Duodenal mucosa (tissue), 2 donors: Measurements from ENCODE around the gene SMIM38.

ENCODE experiments used
- H3K27ac ChIP-seq: one replicate; pipeline ENCODE4 v1.7.0; 2013; ENCODE audit warnings: low read depth, low read length
- H3K27me3 ChIP-seq, 2 donors: one replicate each; pipeline ENCODE4 v1.7.0; 2013; ENCODE audit warnings: low read length in 2 of 2, control low read depth in 1 of 2; ENCODE audit not compliant: insufficient read depth in 2 of 2, control insufficient read depth in 1 of 2
- H3K36me3 ChIP-seq, 2 donors: one replicate each; pipeline ENCODE4 v1.7.0; 2013; ENCODE audit warnings: low read length in 2 of 2, control low read depth in 1 of 2; ENCODE audit not compliant: insufficient read depth in 2 of 2, control insufficient read depth in 1 of 2
- H3K4me1 ChIP-seq, 2 donors: one replicate each; pipeline ENCODE4 v1.7.0; 2013; ENCODE audit warnings: low read length in 2 of 2, control low read depth in 1 of 2; ENCODE audit not compliant: insufficient read depth in 2 of 2, control insufficient read depth in 1 of 2
- H3K4me3 ChIP-seq, 2 donors: one replicate each; pipeline ENCODE4 v1.7.0; 2013; ENCODE audit warnings: low read length in 2 of 2, low read depth in 1 of 2
- H3K9ac ChIP-seq, 2 donors: one replicate each; pipeline ENCODE4 v1.7.0; 2013; ENCODE audit warnings: low read length in 2 of 2, low read depth in 1 of 2
- H3K9me3 ChIP-seq, 2 donors: one replicate each; pipeline ENCODE4 v1.7.0; 2013; ENCODE audit warnings: low read length in 2 of 2, control low read depth in 1 of 2; ENCODE audit not compliant: control insufficient read depth in 1 of 2

SMIM38 gene

GRCh38 chr11:69201066-69201365 is 45.3 kb downstream of the SMIM38 start:
- Histone ChIP-seq H3K9me3 (no peaks in the 10 kb centered on the region), H3K4me3 (no peak overlapping the region), H3K4me1 (no peaks in the 10 kb centered on the region), H3K27ac (no peak overlapping the region), H3K36me3 (no peaks in the 10 kb centered on the region), H3K27me3 (peaks cover 0 to 12% of the 10 kb centered on the region in 2 donors), H3K9ac (no peak overlapping the region)

- no peak overlapping the region for H3K27ac ChIP-seq
- H3K9me3 ChIP-seq = no peaks in the 10 kb centered on the region
- H3K4me3 ChIP-seq = no peak overlapping the region
- no peaks in the 10 kb centered on the region for H3K4me1 ChIP-seq
- no peak overlapping the region for H3K9ac ChIP-seq
- H3K27me3 ChIP-seq = peaks cover 0 to 12% of the 10 kb centered on the region in 2 donors
- no peaks in the 10 kb centered on the region for H3K36me3 ChIP-seq
Observed at GRCh38 chr11:69201764-69202370, 46.1 kb downstream of the SMIM38 start.

- H3K36me3 ChIP-seq = no peaks in the 10 kb centered on the region
- H3K4me1 ChIP-seq = no peaks in the 10 kb centered on the region
- H3K27ac ChIP-seq = no peak overlapping the region
- no peaks in the 10 kb centered on the region for H3K9me3 ChIP-seq
- no peak overlapping the region for H3K9ac ChIP-seq
- peaks cover 0 to 12% of the 10 kb centered on the region in 2 donors for H3K27me3 ChIP-seq
- H3K4me3 ChIP-seq = no peak overlapping the region
Observed at GRCh38 chr11:69202511-69203221, 46.9 kb downstream of the SMIM38 start.

GRCh38 chr11:69203381-69203780 is 47.6 kb downstream of the SMIM38 start:
- no peaks in the 10 kb centered on the region for H3K9me3 ChIP-seq
- peaks cover 0 to 12% of the 10 kb centered on the region in 2 donors for H3K27me3 ChIP-seq
- no peak overlapping the region for H3K4me3 ChIP-seq
- no peaks in the 10 kb centered on the region for H3K36me3 ChIP-seq
- H3K9ac ChIP-seq = no peak overlapping the region
- no peak overlapping the region for H3K27ac ChIP-seq
- no peaks in the 10 kb centered on the region for H3K4me1 ChIP-seq

GRCh38 chr11:69203901-69204245 is 48.1 kb downstream of the SMIM38 start:
- no peak overlapping the region for H3K27ac ChIP-seq
- no peaks in the 10 kb centered on the region for H3K36me3 ChIP-seq
- H3K9ac ChIP-seq = no peak overlapping the region
- H3K4me3 ChIP-seq = no peak overlapping the region
- no peaks in the 10 kb centered on the region for H3K4me1 ChIP-seq
- peaks cover 0 to 12% of the 10 kb centered on the region in 2 donors for H3K27me3 ChIP-seq
- no peaks in the 10 kb centered on the region for H3K9me3 ChIP-seq

- Histone ChIP-seq H3K27ac (no peak overlapping the region), H3K27me3 (peaks cover 0 to 9% of the 10 kb centered on the region in 2 donors)
Observed at GRCh38 chr11:69204246-69204940, 48.7 kb downstream of the SMIM38 start.

GRCh38 chr11:69204941-69205742 is 49.4 kb downstream of the SMIM38 start:
- no peaks in the 10 kb centered on the region for H3K36me3 ChIP-seq
- H3K27me3 ChIP-seq = peaks cover 0 to 5% of the 10 kb centered on the region in 2 donors
- no peaks in the 10 kb centered on the region for H3K4me1 ChIP-seq
- H3K4me3 ChIP-seq = no peak overlapping the region
- H3K9ac ChIP-seq = no peak overlapping the region
- H3K9me3 ChIP-seq = no peaks in the 10 kb centered on the region
- H3K27ac ChIP-seq = no peak overlapping the region

More at GRCh38 chr11:69204246-69204940, 48.7 kb downstream of the SMIM38 start:
- Histone ChIP-seq H3K9ac (no peak overlapping the region), H3K36me3 (no peaks in the 10 kb centered on the region), H3K4me3 (no peak overlapping the region), H3K9me3 (no peaks in the 10 kb centered on the region), H3K4me1 (no peaks in the 10 kb centered on the region)
